ENCODE measurements around the gene CRIM1.

DNA sequence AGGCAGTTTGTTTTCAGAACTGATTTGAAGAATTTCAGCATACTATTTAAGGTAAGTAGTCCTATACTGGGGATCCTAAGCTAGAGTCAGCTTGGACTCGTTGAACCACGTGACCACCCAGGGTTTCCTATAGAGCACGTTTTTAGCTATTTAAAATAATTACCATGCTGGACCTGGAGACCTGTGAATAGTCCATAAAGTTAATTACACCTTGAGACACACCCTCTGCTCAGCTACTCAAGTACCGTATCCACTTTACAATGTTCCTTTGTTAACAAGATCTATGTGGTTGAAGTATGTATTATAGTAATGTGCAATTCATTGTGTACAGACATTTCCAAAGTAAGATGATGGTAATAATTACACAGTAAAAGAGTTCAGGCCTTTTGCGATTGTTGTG, 67.6 kb downstream of the CRIM1 start:
- TF ChIP-seq FOXM1 (IDR thresholded peaks at IDR 0.05; ENCODE audit: borderline replicate concordance, low read depth) (no peak), EP300 (IDR thresholded peaks at IDR 0.05; ENCODE audit: borderline replicate concordance) (peak; percentile 46; the same call in 1 of the 2 replicates)
